ENCODE data around the gene DPP6. TPM values are rescaled to one million over a fixed set of nuclear protein-coding genes. Genes with fewer than 3 reads are reported as not detected.

DPP6 gene
- total and polyA plus RNA-seq, 5 donors from 2014 or later, result not detected

DNA sequence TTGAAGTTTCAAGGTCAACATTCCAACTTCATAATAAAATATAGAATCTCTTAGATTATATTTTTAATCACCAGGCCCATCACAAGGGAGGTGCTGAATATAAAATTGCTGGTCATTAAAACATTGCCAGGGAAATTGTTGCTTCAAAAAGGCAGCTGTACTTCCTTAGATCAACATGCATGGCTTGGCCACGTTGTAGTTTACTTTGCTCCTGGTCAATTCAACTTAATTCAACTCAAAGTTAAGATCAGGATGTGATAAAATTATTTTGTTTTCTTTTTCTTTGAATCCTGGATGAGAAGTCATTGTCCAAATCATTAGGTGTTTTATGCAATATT is 633.3 kb downstream of the DPP6 start:
- Mint-ChIP-seq H3K27ac (no peak overlapping the region), H3K4me3 (no peak overlapping the region), H3K36me3 (no peaks in the 10 kb centered on the region), H3K9me3 (peaks cover 0 to 6% (median 0%) of the 10 kb centered on the region in 7 donors), H3K27me3 (no peaks in the 10 kb centered on the region), H3K4me1 (no peaks in the 10 kb centered on the region)
- ATAC-seq (ENCODE audit: low read depth in 2 of 2) (no peak), DNase-seq (no peak)
- Histone ChIP-seq H3K4me1 (ENCODE audit: control insufficient read depth, insufficient read depth, low read length, poor library complexity, severe bottlenecking) (no peaks in the 10 kb centered on the region), H3K27ac (ENCODE audit: insufficient read depth, low read length, poor library complexity, severe bottlenecking) (no peak overlapping the region), H3K4me3 (ENCODE audit: low read depth, low read length) (no peak overlapping the region), H3K27me3 (ENCODE audit: control insufficient read depth, insufficient read depth, low read length) (no peaks in the 10 kb centered on the region), H3K36me3 (ENCODE audit: control insufficient read depth, insufficient read depth, low read length) (no peaks in the 10 kb centered on the region), H3K9me3 (ENCODE audit: control insufficient read depth in 2 of 2, low read length in 2 of 2) (no peaks in the 10 kb centered on the region)

DNA sequence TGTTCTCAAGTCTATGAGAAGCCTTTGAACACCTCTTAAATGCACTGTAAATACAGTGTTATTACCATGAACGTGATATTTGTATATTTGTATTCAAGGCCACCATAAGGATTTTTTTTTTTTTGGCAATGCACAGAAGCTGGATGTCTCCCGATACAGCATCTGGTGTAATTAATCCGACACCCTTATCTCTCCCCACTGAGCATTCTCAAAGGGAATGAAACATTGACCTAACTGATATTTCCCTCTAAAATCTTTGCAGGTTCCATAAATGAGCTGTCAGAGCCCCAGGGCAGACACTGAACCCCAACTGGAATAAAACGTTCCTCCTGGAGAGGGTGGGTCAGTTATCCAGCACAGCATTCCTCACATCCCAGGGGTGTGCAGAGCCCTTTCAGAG is 634.1 kb downstream of the DPP6 start:
- ATAC-seq (ENCODE audit: low read depth in 2 of 2), result no peak
- Histone ChIP-seq H3K4me1 (ENCODE audit: control insufficient read depth, insufficient read depth, low read length, poor library complexity, severe bottlenecking) (no peaks in the 10 kb centered on the region), H3K27me3 (ENCODE audit: control insufficient read depth, insufficient read depth, low read length) (no peaks in the 10 kb centered on the region), H3K27ac (ENCODE audit: insufficient read depth, low read length, poor library complexity, severe bottlenecking) (no peak overlapping the region), H3K36me3 (ENCODE audit: control insufficient read depth, insufficient read depth, low read length) (no peaks in the 10 kb centered on the region), H3K9me3 (ENCODE audit: control insufficient read depth in 2 of 2, low read length in 2 of 2) (no peaks in the 10 kb centered on the region), H3K4me3 (ENCODE audit: low read depth, low read length) (no peak overlapping the region)
- Mint-ChIP-seq H3K9me3 (peaks cover 0 to 6% (median 0%) of the 10 kb centered on the region in 7 donors), H3K27me3 (no peaks in the 10 kb centered on the region), H3K36me3 (no peaks in the 10 kb centered on the region), H3K4me3 (no peak overlapping the region), H3K4me1 (no peaks in the 10 kb centered on the region), H3K27ac (no peak overlapping the region)
- no peak for DNase-seq

GRCh38 chr7:154688952-154689351 is 636.8 kb downstream of the DPP6 start:
- Mint-ChIP-seq H3K4me1 (no peaks in the 10 kb centered on the region), H3K4me3 (no peak overlapping the region), H3K27ac (no peak overlapping the region), H3K9me3 (peaks cover 0 to 3% (median 0%) of the 10 kb centered on the region in 7 donors), H3K27me3 (no peaks in the 10 kb centered on the region), H3K36me3 (no peaks in the 10 kb centered on the region)
- H3K27me3 ChIP-seq (ENCODE audit: control insufficient read depth, insufficient read depth, low read length), result no peaks in the 10 kb centered on the region
- H3K9me3 ChIP-seq (ENCODE audit: control insufficient read depth in 2 of 2, low read length in 2 of 2), result no peaks in the 10 kb centered on the region
- no peaks in the 10 kb centered on the region for H3K36me3 ChIP-seq (ENCODE audit: control insufficient read depth, insufficient read depth, low read length)
- H3K27ac ChIP-seq (ENCODE audit: insufficient read depth, low read length, poor library complexity, severe bottlenecking), result no peak overlapping the region
- H3K4me1 ChIP-seq (ENCODE audit: control insufficient read depth, insufficient read depth, low read length, poor library complexity, severe bottlenecking), result no peaks in the 10 kb centered on the region
- DNase-seq, result no peak
- no peak for ATAC-seq (ENCODE audit: low read depth in 2 of 2)
- no peak overlapping the region for H3K4me3 ChIP-seq (ENCODE audit: low read depth, low read length)

- H3K27me3 ChIP-seq (ENCODE audit: control insufficient read depth, insufficient read depth, low read length), result no peaks in the 10 kb centered on the region
- H3K9me3 ChIP-seq (ENCODE audit: control insufficient read depth in 2 of 2, low read length in 2 of 2), result no peaks in the 10 kb centered on the region
- no peak overlapping the region for H3K4me3 ChIP-seq (ENCODE audit: low read depth, low read length)
- H3K4me1 ChIP-seq (ENCODE audit: control insufficient read depth, insufficient read depth, low read length, poor library complexity, severe bottlenecking), result no peaks in the 10 kb centered on the region
- no peak overlapping the region for H3K4me3 Mint-ChIP-seq
- peaks cover 0 to 3% (median 0%) of the 10 kb centered on the region in 7 donors for H3K9me3 Mint-ChIP-seq
- DNase-seq (no peak), ATAC-seq (ENCODE audit: low read depth in 2 of 2) (no peak)
- H3K27me3 Mint-ChIP-seq, result peaks cover 4% of the 10 kb centered on the region
- H3K36me3 ChIP-seq (ENCODE audit: control insufficient read depth, insufficient read depth, low read length), result no peaks in the 10 kb centered on the region
- no peaks in the 10 kb centered on the region for H3K4me1 Mint-ChIP-seq
- H3K27ac Mint-ChIP-seq, result no peak overlapping the region
- no peaks in the 10 kb centered on the region for H3K36me3 Mint-ChIP-seq
- H3K27ac ChIP-seq (ENCODE audit: insufficient read depth, low read length, poor library complexity, severe bottlenecking), result no peak overlapping the region
Observed at GRCh38 chr7:154690411-154690810, 638.2 kb downstream of the DPP6 start.

DNA sequence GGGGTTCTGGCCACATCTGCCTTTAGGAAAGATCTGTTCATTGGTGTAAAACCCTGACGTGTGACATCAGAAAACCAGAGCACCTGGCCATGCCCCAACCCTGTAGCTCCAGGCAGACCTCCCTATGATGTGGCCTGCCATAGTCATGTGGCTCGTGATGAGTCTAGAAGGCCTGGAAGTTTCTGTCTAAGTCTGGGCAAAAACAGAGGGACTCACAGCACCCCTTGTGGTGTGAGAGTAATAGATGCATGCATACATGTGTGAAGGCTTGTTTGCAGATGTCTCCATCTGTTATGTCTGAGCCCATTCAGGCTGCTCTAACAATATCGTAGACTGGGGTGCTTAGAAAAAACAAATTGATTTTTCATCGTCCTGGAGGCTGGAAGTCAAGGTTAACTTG is 641.5 kb downstream of the DPP6 start:
- H3K4me3 ChIP-seq (ENCODE audit: low read depth, low read length), result no peak overlapping the region
- Mint-ChIP-seq H3K27me3 (peaks cover 5% of the 10 kb centered on the region), H3K9me3 (peaks cover 0 to 4% (median 0%) of the 10 kb centered on the region in 7 donors), H3K36me3 (no peaks in the 10 kb centered on the region), H3K4me1 (no peaks in the 10 kb centered on the region), H3K27ac (no peak overlapping the region), H3K4me3 (no peak overlapping the region)
- no peaks in the 10 kb centered on the region for H3K4me1 ChIP-seq (ENCODE audit: control insufficient read depth, insufficient read depth, low read length, poor library complexity, severe bottlenecking)
- no peaks in the 10 kb centered on the region for H3K27me3 ChIP-seq (ENCODE audit: control insufficient read depth, insufficient read depth, low read length)
- no peaks in the 10 kb centered on the region for H3K9me3 ChIP-seq (ENCODE audit: control insufficient read depth in 2 of 2, low read length in 2 of 2)
- no peak for DNase-seq
- ATAC-seq (ENCODE audit: low read depth in 2 of 2), result no peak
- H3K36me3 ChIP-seq (ENCODE audit: control insufficient read depth, insufficient read depth, low read length), result no peaks in the 10 kb centered on the region
- H3K27ac ChIP-seq (ENCODE audit: insufficient read depth, low read length, poor library complexity, severe bottlenecking), result no peak overlapping the region

DNA sequence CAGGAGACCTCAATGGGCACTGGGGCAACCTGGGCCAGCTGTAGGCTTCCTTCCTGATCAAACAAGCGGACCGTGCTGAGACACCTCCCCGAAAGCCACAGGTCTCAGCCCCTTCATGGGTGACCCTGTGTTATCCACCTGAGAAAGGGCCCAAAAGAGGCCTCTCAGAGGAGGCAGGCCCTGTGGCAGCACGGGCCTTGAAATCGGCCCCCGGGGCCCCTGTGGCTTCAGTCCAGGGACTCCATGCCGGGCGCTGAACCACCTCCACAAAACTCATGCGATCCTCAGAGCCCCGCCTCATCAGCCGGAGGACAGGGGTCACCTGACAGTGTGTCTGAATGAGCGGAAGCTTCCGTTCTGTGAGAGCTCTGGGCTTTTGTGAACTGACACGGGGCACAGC is 643.6 kb downstream of the DPP6 start:
- H3K4me3 ChIP-seq (ENCODE audit: low read depth, low read length), result no peak overlapping the region
- Mint-ChIP-seq H3K4me3 (no peak overlapping the region), H3K36me3 (no peaks in the 10 kb centered on the region), H3K27ac (no peak overlapping the region), H3K4me1 (no peaks in the 10 kb centered on the region), H3K9me3 (peaks cover 0 to 4% (median 0%) of the 10 kb centered on the region in 7 donors), H3K27me3 (peaks cover 5% of the 10 kb centered on the region)
- no peak for DNase-seq
- no peaks in the 10 kb centered on the region for H3K36me3 ChIP-seq (ENCODE audit: control insufficient read depth, insufficient read depth, low read length)
- ATAC-seq (ENCODE audit: low read depth in 2 of 2), result no peak
- H3K27me3 ChIP-seq (ENCODE audit: control insufficient read depth, insufficient read depth, low read length), result no peaks in the 10 kb centered on the region
- no peak overlapping the region for H3K27ac ChIP-seq (ENCODE audit: insufficient read depth, low read length, poor library complexity, severe bottlenecking)
- no peaks in the 10 kb centered on the region for H3K4me1 ChIP-seq (ENCODE audit: control insufficient read depth, insufficient read depth, low read length, poor library complexity, severe bottlenecking)
- H3K9me3 ChIP-seq (ENCODE audit: control insufficient read depth in 2 of 2, low read length in 2 of 2), result no peaks in the 10 kb centered on the region

GRCh38 chr7:154696556-154696955 is 644.4 kb downstream of the DPP6 start:
- no peak overlapping the region for H3K27ac ChIP-seq (ENCODE audit: insufficient read depth, low read length, poor library complexity, severe bottlenecking)
- no peaks in the 10 kb centered on the region for H3K4me1 ChIP-seq (ENCODE audit: control insufficient read depth, insufficient read depth, low read length, poor library complexity, severe bottlenecking)
- no peaks in the 10 kb centered on the region for H3K36me3 ChIP-seq (ENCODE audit: control insufficient read depth, insufficient read depth, low read length)
- no peaks in the 10 kb centered on the region for H3K27me3 ChIP-seq (ENCODE audit: control insufficient read depth, insufficient read depth, low read length)
- H3K4me3 ChIP-seq (ENCODE audit: low read depth, low read length), result no peak overlapping the region
- H3K27me3 Mint-ChIP-seq, result peaks cover 5% of the 10 kb centered on the region
- H3K4me1 Mint-ChIP-seq, result no peaks in the 10 kb centered on the region
- no peaks in the 10 kb centered on the region for H3K9me3 ChIP-seq (ENCODE audit: control insufficient read depth in 2 of 2, low read length in 2 of 2)
- no peaks in the 10 kb centered on the region for H3K36me3 Mint-ChIP-seq
- H3K27ac Mint-ChIP-seq, result no peak overlapping the region
- DNase-seq (no peak), ATAC-seq (ENCODE audit: low read depth in 2 of 2) (no peak)
- H3K9me3 Mint-ChIP-seq, result peaks cover 0 to 4% (median 0%) of the 10 kb centered on the region in 7 donors
- H3K4me3 Mint-ChIP-seq, result no peak overlapping the region

- ATAC-seq (ENCODE audit: low read depth in 2 of 2) (no peak), DNase-seq (no peak)
- Mint-ChIP-seq H3K4me3 (no peak overlapping the region), H3K4me1 (no peaks in the 10 kb centered on the region), H3K27me3 (peaks cover 5% of the 10 kb centered on the region), H3K27ac (no peak overlapping the region), H3K9me3 (peaks cover 1 to 6% (median 4%) of the 10 kb centered on the region in 7 donors), H3K36me3 (no peaks in the 10 kb centered on the region)
- Histone ChIP-seq H3K36me3 (ENCODE audit: control insufficient read depth, insufficient read depth, low read length) (no peaks in the 10 kb centered on the region), H3K9me3 (ENCODE audit: control insufficient read depth in 2 of 2, low read length in 2 of 2) (no peaks in the 10 kb centered on the region), H3K4me1 (ENCODE audit: control insufficient read depth, insufficient read depth, low read length, poor library complexity, severe bottlenecking) (no peaks in the 10 kb centered on the region), H3K4me3 (ENCODE audit: low read depth, low read length) (no peak overlapping the region), H3K27me3 (ENCODE audit: control insufficient read depth, insufficient read depth, low read length) (no peaks in the 10 kb centered on the region), H3K27ac (ENCODE audit: insufficient read depth, low read length, poor library complexity, severe bottlenecking) (no peak overlapping the region)
Observed at GRCh38 chr7:154698726-154699291, 646.6 kb downstream of the DPP6 start.
